IPS-NIHi11 (cell line): Measurements from ENCODE around the gene NDUFS7.
"Not testable (repeated sequence)": the region's sequence is repeated elsewhere in the genome, so short reads cannot be mapped to it uniquely, and the experiment has no call there.

Source experiments
- DNase-seq: peaks from one replicate; pipeline ENCODE4 v3.0.0; 2012; ENCODE audit warnings: mixed read lengths, low spot score

NDUFS7 gene

GRCh38 chr19:1418951-1419738 lies 35.4 kb downstream of the NDUFS7 start:
- no peak for DNase-seq

DNA sequence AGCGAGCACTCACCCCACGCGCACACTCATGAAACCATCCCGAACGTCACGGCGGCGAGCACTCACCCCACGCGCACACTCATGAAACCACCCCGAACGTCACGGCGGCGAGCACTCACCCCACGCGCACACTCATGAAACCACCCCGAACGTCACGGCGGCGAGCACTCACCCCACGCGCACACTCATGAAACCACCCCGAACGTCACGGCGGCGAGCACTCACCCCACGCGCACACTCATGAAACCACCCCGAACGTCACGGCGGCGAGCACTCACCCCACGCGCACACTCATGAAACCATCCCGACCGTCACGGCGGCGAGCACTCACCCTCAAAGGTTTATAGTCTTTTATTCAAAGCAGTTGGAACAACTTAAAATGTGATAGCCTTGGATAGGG lies 36.4 kb downstream of the NDUFS7 start:
- not testable (repeated sequence) for DNase-seq

GRCh38 chr19:1420590-1420989 lies 36.9 kb downstream of the NDUFS7 start:
- DNase-seq = no peak

DNA sequence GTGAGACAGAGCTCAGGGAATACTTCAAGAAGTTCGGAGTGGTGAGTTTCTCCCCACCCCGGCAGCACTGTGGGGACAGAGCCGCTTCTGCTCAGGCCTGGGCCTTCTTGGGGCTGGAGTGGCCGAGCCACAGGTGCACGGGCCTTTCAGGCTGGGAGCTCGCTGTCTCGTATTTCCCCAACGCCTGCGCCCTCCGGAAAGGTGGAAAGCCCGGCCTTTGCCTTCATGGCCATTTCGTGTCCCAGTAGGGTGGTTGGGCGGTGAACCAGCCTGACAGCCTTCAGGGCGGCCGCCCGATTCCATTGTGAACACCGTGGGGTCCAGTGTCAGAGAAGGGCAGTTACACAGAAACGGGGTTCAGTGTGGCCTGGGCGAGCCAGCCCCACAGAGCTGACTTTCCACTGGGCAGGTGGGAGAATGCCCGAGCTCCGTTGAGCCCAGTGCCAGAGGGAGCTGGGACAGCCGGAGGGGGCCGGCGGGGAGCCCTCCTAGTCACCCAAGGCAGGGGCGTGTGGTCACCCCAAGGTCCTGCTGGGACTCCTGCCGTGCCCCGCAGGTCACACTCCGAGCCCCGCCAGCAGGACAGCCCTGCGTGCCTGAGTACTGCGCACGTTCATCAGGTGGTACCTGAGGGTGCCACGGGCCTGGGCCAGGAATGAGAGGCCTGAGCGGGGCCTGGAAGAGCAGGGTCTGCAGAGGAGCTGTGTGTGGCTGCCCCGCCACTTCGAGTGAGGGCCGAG lies 37.7 kb downstream of the NDUFS7 start:
- no peak for DNase-seq

GRCh38 chr19:1421958-1422305 lies 38.2 kb downstream of the NDUFS7 start:
- no peak for DNase-seq

DNA sequence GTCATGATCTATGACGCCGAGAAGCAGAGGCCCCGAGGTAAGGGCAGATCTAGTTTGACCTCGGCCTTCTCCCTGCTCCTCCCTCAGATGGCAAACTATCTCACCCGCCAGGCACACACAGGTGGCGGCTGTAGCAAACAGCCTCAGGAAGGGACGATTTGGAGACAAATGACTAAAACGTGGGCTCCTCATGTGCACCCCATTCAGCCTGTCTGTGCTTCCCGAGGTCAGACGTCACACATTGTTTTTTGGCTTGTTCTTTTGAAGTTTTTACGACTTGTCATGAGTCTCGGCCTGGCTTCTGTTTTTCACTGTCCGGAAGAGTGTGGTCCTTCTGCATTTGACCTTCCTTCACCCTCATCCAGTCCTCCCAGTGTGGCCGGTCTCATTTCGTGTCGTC lies 38.7 kb downstream of the NDUFS7 start:
- no peak for DNase-seq

GRCh38 chr19:1422943-1423342 lies 39.2 kb downstream of the NDUFS7 start:
- no peak for DNase-seq

- DNase-seq = no peak
These were observed 39.9 kb downstream of the NDUFS7 start for GRCh38 chr19:1423436-1424191.

DNA sequence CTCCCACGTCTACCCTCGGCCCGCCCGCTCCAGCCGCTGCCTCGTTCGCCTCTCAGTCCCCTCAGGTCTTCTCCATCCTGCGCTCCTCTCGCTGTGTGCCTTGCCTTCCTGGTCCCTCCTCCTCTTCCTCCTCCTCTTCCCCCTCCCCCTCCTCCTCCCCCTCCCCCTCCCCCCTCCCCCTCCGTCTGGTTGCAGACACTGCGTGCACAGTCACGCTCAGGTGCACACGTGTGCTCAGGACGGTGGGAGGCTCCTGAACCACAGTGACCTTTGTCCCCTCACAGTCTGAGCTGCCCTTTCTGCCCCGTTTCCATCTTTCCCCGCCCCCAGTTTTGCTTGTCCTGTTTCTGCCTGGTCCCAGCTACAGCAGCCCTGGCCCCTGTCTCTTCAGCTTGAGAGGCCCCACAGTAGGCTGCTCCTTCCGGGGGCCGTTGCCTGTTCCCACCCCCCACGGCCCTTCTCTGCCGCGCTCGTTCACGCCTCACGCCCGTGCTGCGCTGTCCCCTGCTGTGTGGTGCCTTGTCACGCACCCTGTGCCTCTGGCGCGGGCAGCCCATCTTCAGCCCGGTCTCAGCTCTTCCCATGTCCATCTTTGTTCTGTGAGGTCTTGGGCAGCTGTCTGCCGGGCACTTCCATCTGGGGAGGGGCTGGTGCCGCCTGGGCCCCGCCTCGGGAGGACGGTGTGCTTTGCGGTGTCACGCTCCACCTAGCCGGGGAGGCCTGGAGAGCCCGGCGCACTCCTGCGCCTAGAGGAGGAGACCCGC lies 40.7 kb downstream of the NDUFS7 start:
- no peak for DNase-seq

GRCh38 chr19:1425102-1425837 lies 41.6 kb downstream of the NDUFS7 start:
- DNase-seq = no peak

DNA sequence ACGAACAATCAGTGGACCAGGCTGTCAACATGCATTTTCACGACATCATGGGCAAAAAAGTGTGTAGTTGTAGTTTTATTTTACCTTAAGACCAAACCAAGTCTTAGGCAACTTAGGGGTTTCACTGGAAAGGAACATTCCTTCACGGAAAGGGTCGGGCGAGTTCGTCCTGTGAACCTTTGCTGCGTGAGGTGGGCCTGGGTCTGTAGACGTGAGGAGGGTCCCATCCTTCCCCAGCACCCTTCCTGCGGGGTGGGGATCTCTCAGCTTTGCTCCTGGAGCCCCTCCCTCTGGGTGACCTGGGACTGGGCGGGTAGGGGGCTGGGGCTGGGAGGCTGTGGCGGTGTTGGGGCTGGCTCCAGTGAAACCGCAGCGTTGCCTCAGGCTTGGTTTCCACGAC lies 42.2 kb downstream of the NDUFS7 start:
- no peak for DNase-seq

DNA sequence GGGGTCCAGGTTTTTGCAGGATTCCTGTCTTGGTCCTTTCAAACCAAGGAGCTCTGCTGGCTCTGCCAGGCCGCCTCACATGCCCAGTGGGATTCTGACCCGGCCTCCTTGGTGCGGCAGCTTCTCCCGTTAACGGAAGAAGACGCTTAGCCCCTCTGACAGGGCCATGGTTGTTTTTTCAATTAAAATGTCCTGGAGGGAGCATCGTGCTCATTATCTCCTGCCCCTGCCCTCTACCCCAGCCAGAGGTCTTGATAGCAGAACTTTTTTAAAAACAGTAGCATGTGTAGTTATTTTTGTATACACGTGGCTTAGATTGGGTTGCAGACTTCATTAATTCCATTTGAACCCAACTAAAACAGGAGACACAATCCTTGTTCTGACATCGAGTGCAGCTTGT lies 43.0 kb downstream of the NDUFS7 start:
- no peak for DNase-seq

DNA sequence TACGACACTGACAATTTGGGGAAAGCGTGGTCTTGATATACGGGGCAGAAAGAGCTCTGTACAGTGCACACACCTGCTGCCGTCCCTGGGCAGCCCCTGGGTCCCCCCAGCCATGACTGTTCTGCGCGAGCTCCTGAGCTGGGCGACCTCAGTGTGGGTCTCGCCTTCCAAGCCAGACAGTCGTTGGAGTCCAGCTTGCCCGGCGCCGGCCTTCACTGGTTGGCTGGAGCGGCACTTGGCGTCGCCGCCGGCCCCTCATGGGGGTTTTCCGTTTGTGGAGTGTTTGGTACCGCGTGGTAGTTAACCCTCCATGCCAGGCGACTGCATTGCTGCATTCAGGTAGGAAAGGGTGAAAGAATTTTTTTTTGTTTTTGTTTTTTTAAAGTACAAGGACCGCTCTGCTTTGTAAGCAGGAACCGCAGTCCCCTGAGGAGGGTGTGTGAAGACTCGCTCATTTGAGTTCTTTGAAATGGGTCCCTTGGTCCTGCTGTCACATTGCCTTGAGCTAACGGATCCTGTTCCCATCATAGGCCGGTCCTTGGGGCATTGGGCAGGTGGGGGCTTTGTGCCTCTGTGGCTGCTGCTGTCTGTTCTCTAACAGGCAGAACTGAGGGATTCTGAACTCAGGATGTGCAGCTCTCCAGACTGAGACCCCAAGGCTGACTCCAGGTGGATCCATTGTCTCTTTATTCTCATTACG lies 43.7 kb downstream of the NDUFS7 start:
- no peak for DNase-seq

DNA sequence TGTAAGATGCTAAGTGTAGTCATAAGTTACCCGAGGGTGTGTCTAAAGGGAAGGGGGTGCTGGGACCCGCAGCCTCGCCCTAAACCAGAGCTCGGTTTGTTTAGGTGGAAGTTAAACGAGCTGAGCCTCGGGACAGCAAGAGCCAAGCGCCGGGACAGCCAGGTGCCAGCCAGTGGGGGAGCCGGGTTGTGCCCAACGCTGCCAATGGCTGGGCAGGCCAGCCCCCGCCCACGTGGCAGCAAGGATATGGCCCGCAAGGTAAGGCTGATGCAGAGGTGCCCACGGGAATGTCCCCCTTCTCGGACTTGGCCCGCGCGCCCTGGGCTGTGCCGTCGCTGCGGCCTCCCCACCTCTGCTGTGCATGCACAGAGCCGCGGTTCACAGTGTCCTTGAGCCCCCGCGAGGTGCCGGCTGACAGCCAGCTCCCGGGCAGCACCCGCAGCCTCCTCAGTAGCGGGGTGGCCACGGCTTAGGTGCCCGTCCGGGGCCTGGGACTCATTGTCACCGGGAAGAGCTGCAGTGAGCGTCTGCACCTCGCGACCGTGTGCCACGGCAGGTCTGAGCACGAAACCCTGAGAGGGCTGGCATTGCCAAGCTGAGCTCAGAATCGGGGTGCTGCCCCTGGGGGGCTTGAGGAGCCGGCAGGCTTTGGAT lies 45.2 kb downstream of the NDUFS7 start:
- no peak for DNase-seq

GRCh38 chr19:1429750-1430149 lies 46.0 kb downstream of the NDUFS7 start:
- DNase-seq = no peak

GRCh38 chr19:1430246-1430645 lies 46.5 kb downstream of the NDUFS7 start:
- no peak for DNase-seq

GRCh38 chr19:1431759-1432506 lies 48.2 kb downstream of the NDUFS7 start:
- DNase-seq = no peak

DNA sequence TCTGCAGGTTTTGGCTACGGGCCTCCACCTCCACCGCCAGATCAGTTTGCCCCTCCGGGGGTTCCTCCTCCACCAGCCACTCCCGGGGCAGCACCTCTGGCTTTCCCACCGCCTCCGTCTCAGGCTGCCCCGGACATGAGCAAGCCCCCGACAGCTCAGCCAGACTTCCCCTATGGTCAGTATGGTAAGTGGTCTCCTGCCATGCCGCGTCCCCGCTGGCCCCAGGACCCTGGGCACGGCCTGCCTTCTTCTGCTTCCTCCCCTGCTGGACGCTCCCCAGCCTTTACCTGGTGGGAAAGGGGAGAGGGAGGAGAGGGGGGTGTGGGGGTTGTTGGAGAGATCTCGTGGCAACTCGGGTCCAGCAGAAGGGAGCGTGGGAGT lies 48.8 kb downstream of the NDUFS7 start:
- no peak for DNase-seq
